MM.1S (cell line): Measurements from ENCODE around the gene ELK1.

Experiments used
- CTCF ChIP-seq: fragments of 300-600 bp; sonication (generic); IDR thresholded peaks from 2 replicates; pipeline ENCODE4 v1.5.1; 2016; ENCODE audit warnings: antibody characterized with exemption, low read length, mixed read lengths
- EZH2 ChIP-seq: fragments of 300-600 bp; sonication (generic); optimal IDR thresholded peaks from 2 replicates; pipeline ENCODE3; 2017; ENCODE audit warnings: low read depth, mild to moderate bottlenecking, antibody characterized with exemption, low read length, mixed read lengths
- EZH2phosphoT487 ChIP-seq: fragments of 300-600 bp; sonication (generic); IDR thresholded peaks from 2 replicates; pipeline ENCODE4 v1.6.1; 2018; ENCODE audit warnings: antibody characterized with exemption, low read length

GRCh38 chrX:47614618-47615017 lies 35.7 kb downstream of the ELK1 start:
- TF ChIP-seq EZH2 (no peak), CTCF (no peak), EZH2phosphoT487 (no peak)
